SK-N-MC (cell line): Measurements from ENCODE around the gene STARD13.

Experiments used
- EZH2 ChIP-seq: fragments of 200-600 bp; sonication (generic); IDR thresholded peaks from one replicate; pipeline ENCODE4 v1.6.1; 2017; ENCODE audit warnings: antibody characterized with exemption
- FOXP2 ChIP-seq: optimal IDR thresholded peaks from 2 replicates; pipeline ENCODE3; 2011; ENCODE audit warnings: mild to moderate bottlenecking, moderate library complexity; ENCODE audit not compliant: insufficient read depth; ENCODE audit errors: extremely low read length, control extremely low read depth
- POLR2AphosphoS5 ChIP-seq: IDR thresholded peaks from 2 replicates; pipeline ENCODE4 v1.6.1; 2012; ENCODE audit warnings: mild to moderate bottlenecking, low read depth, low read length, borderline replicate concordance

GRCh38 chr13:33323801-33324510 lies 38.4 kb upstream of the STARD13 start:
- TF ChIP-seq POLR2AphosphoS5 (no peak), EZH2 (no peak), FOXP2 (no peak)
